Stimulated activated CD8-positive, alpha-beta memory T cell treated with anti-CD3 and anti-CD28 coated beads, Interleukin-2, amount 100 ng/mL, for 48 hours (primary cell): Measurements from ENCODE around the gene SMNDC1.

Experiments
- DNase-seq, 2 donors: peaks; one replicate each; pipeline ENCODE4 v3.0.0-alpha.2; 2020; ENCODE audit warnings: low read depth in 2 of 2

The SMNDC1 gene

DNA sequence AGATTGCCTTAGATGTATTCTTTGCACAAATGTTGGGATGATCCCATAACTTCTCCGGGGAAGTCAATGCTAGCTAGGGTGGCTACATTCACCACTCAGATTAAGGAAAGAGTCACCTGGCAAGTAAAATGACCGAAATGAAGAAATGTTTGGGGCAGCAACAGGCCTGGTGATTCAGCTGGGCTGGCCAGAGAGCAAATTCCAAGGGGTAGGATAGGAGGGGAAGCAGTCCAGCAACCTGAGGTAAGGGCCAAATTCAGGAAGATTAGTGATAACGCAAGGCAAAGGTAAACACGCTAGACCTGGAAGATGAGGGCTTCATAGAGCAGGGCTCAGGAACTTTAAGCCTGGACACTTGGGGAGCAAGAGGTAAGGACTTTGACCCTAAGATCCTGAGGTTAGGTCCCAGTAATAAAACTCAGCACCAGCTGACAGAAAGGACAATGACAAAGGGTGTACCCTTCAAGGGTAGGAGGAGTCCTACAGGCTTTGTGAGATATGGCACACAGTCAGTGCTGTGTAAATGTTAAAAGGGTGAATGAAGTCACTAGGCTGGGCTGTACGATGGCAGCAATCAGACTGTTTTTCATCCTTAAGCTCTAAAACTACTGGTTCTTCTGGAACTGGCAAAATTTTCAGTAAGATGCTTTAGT, 22.7 kb upstream of the SMNDC1 start:
- DNase-seq = no peak

DNA sequence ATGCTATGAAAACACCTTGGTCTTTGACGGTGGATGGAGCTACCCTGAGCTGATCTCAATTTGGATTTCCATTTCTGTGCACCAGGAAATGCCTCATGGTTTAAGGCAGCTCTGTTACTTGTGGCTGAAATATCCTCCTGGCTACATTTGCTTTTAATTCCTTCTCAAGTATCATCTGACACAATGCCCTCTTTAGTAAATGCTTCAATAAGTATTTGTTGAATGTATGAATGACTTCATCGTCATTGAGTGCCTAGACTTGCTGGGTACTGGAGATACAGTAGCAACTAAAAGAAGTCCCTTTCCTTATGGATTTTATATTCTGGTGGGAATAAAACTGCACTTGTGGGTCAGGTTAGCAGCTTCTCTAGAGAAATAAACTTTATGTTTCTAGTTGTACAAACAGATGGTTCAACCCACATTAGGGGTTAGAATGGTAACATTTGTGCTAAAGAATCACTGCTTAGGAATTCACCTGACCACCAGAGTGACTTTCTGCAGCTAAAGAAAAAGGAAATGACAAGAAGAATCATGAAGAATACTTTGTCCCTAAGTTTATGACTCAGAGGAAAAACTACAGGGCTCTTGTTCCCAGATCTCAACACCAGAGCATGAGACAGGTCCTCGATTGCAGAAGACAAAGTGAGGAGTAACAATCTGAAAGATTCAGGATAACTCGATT, 21.8 kb upstream of the SMNDC1 start:
- no peak for DNase-seq

DNA sequence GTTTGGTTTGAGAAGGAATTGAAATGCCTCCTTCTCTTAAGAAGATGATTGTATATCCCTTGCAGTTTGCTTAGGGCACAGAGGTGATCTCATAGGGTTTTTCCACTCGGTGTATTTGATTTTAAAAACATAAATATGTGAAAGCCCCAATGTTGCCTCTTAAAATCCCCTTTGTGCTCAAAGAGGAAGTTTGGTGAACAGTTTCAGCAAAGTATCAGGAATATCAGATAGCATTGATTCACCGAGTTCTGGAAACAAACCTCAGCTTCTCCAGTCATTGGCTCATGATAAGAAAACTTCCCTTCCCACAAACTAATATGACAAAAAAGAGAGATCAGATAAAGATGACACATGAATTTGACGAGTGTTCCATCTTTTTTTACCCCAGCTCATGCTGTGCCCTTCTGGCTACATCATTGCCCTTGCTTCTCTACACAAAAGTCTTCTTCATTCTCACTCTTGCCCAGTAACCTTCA, 20.1 kb upstream of the SMNDC1 start:
- no peak for DNase-seq

DNA sequence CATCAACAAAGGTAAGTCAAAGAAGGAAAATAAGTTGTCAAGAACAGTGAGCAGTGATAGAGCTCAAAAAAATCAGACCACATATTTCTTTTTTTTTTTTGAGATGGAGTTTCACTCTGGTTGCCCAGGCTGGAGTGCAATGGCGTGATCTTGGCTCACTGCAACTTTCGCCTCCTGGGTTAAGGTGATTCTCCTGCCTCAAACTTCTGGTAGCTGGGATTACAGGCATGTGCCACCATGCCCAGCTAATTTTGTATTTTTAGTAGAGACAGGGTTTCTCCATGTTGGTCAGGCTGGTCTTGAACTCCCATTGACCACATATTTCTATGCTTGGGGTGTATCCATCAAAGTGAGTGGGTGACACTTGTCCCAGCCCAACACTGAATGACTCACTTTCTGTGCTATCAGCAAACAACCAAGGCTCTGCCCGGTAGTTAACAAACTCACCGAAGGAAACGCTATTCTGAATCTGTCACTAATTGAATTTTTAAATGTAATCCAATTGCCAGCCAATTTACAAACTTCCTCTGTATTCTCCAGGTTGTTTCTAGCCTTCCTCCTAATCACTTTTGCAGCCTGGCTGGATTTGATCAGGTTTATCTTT, 19.6 kb upstream of the SMNDC1 start:
- no peak for DNase-seq

DNA sequence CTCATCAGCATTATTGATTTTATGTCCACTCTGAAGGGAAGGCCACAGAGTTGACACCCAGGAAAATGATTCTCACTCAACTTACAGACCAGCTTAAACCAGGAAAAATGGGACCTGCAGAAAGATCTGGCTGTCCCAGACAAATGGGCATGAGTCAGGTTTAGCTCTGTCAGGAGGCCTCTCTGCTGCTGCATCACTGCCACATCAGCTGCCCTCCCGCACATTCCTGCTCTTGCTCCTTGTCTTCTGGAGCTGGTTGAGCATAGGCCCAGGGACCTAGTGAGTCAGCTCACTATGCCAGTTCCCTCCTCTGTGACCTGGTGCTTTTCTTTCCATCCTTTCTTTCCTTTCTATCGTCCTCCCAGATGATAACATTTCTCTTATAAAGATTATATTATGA, 18.8 kb upstream of the SMNDC1 start:
- no peak for DNase-seq

DNA sequence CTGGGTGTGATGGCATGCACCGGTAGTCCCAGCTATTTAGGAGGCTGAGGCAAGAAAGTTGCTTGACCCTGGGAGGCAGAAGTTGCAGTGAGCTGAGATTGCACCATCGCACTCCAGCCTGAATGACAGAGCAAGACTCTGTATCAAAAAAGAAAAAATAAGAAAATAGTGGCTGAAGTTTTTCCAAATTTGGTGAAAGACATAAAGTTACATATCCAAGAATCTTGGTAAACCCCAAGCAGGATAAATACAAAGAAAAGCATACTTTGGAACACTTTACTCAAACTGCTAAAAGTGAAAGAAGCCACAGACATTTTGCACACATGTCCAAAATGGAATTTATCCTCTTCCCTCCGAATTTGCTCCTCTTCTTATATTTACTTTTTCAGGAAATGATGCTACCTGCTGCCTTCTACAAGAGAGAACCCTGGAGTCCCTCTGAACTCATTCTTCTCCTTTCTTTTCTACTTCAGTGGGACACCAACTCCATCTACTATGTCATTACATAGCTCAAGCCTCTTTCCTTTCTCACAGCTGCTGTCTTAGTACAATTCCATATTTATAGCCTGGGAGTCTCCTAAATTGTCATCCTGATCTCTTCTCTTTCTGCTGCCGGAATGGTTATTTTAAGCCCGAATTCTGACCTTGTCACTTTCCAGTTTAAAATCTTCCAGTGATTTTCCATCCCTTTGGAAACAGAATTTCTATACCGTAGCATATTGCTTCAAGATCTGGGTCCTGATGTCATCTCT, 17.3 kb upstream of the SMNDC1 start:
- DNase-seq = no peak

DNA sequence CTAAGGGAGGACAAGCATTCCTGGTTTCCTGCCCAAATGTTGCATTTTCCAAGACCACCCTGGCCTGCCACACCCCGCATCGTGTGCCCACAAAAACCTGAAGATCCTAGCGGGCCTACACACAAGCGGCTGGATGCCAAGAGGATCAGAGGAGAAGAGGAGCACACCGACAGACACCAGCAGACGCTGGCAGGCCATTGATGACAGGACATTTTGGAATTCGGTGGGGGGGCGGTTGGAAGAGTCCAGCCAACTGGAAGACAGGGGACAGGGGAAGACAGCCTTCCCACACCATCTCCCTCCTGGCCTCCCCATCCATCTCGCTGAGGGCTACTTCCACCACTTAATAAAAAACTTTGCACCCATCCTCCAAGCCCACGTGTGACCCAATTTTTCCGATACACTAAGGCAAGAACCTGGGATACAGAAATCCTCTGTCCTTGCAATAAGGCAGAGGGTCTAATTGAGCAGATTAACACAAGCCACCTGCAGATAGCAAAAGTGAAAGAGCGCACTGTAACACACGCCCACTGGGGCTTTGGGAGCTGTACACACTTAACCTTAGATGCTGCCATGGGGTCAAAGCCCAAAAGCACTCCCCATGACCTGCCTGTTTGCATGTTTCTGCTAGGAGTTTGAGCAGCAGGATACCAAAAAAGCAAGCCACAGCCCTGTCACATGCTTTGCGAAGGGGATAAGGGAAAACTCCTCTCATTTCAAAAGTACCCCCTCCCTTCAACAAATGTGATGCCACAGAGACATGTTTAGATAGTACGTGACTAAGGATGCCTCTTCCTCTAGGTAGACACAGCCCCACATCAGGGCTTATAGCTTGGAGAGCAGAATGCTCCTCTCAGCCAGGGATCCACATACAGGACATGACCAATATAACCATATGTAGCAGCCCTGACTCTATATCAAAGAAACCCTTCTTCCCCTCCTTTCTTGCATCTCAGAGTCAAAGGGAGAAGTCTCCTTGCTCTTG, 13.4 kb upstream of the SMNDC1 start:
- DNase-seq = no peak

DNA sequence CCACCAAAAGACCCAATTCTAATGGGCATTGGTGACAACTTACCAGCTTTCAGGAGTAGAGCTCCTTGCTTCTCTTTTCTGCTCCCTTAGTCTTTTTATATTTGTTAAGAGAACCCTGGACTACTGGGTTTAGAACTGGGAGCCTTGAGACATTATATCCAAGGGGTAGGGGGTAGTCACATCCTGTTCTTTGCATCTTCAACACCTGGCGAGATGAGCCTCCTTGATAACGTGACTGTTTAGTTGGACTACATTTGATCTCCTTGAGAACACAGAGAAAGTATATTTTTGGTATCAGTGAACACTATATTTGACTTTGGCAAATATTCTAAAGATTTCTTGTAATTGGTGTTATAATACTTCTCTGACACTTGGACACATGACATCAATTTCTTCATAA, 9.0 kb upstream of the SMNDC1 start:
- no peak for DNase-seq

DNA sequence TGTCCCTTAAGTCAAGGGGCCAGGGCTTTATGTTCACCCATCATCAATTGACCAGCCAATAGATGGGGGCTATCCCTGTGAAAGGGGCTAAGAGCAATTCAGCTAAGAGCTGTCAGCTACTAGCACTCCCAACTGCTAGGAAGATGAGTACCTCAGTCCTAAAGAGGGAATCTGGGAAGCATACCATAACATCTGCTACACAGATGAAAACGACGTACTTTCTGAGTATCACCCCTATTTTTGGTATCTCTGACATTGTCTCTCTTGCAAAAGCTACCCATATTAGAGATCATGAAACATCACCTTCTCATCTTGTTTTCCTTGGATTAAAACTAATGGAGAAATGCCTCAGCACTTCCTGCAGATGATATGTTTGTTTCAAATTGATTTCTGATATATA, 7.5 kb upstream of the SMNDC1 start:
- DNase-seq = no peak

DNA sequence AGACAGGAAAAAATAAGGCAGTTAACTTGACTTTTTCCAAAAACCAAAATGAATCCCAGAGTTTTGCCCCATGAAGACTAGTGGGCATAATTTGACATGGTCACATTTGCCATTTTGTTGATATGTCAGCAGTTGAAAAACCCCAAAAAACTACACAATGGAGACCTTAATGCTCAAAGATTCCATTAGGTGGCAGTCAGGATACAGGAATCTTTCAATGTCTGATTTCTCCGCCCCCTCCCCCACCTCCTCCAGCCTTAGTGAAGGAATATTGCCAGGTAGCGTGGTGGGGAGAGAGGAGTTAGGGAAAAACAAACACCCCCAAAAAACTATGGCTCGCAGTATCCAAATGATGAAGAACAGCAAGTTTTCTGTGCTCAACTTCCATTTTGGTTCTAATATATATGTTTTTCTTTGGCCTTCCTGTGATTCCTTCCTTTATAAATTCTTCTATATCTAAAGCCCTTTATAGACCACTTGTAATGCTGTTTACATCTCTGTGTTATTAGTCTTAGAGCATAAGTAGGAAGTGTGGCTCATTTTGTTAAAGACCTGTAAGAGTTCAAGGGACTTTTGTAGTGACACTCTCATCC, 6.7 kb upstream of the SMNDC1 start:
- peak in 1 of 2 donors; percentile 23 for DNase-seq

DNA sequence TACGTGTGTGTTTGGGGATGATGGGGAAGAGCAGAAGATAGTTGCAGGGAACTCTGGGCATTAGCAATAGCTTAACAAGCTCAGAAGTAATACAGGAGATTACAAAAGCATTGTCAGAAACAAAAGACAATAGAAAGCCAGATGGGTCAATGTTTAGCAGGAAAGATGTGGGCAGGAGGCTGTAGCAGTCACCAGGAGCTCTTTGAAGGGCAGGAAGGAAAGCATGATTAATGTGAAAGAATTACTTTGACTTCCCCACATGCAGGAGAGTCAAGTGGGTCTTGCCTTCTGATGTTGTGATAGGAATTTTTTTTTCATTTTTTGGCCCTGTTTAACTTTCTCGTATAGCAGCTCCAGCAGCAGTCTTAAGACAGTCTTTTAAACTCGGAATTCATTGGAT, 6.0 kb upstream of the SMNDC1 start:
- DNase-seq = no peak

DNA sequence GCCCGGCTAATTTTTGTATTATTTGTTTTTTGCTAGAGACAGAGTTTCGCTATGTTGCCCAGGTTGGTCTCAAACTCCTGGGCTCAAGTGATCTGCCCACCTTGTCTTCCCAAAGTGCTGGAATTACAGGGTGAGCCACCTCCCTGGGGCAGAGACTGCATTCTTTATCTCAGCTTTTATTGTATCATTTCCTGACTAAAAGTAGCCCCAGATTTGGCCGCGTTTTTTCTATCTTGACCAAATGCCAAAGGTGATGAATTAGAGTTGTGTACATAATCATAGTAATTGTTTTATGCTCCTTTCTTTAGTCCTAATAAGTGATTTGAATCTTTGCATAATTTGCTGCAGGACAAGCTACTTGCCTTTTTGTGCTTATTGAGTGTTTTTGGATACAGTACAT, 3.1 kb upstream of the SMNDC1 start:
- DNase-seq = no peak

DNA sequence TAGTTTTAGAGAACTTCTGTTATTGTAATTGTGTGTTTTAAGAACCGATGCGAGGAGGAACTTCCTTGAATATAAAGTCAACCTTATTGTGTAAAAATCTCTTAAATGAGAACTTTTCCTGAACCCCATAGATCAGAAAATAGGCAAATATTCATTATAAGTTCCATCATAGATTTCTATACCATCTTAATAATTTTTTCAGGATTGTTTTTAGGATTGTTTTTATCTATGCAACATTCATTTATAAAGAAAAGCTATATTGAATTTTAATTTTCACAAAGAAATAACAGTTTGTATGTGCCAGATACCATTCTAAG, 1.7 kb upstream of the SMNDC1 start:
- DNase-seq = no peak

DNA sequence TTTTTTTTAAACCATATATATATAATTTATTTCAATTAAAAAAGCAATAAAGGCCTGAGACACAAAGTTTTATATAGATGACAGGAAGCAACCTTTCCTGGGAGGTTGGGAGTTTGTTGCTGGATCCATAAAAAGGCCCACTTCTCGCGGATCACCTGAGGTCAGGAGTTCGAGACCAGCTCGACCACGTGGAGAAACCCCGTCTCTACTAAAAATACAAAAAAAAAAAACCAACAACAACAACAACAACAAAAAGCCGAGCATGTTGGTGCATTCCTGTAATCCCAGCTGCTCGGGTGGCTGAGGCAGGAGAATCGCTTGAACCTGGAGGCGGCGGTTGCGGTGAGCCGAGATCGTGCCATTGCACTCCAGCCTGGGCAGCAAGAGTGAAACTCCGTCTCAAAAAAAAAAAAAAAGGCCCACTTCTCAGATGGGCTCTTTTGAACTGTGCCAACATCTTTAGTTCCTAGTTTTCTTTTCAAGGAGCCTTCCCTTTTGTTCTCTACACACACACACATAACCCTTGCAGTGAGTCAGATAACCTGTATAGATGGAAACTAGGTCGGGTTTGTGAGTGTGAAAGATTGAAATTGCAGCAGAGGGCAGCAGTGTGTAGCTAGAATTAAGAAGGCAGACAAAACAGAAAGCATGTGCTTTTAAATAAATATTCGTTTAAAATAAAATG, 1.2 kb upstream of the SMNDC1 start:
- DNase-seq = no peak

DNA sequence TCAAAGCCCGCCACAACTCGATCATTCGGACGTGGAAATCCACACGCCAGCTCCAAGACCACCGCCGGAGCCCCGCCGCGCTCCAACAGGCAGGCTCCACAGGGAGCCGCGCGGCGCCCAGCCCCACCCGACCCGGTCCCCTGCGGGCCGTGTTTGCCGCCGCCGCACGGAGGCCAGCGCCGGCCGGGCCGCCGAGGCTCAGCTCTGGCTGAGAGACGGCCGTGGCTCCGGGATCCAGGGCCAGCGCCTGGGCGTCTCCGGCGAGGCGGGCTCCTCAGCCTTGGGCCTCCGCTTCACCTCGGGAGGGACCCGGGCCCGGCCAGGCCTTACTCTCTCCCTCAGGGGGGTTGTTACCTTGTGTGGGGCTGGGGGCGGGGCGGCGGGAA, 333 bp downstream of the SMNDC1 start:
- DNase-seq = peak; percentile 13 to 31

DNA sequence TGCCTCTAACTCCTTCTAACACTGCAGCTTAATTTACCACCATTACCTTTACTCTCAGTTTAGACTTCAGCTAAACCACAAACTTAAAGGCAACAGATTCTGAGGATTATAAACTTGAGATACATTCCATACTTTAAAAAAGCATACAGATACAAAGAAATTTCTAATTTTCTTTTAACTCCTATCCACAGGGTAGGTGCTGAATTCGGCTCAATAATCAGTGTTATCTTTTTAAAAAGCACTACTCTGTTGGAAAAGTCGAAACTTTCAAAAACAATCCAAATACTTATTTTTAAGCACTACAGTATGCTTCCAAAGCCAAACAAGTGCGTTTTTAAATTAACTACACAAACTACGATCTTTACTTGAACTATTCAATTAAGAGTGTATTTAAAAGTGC, 1.0 kb downstream of the SMNDC1 start:
- no peak for DNase-seq

DNA sequence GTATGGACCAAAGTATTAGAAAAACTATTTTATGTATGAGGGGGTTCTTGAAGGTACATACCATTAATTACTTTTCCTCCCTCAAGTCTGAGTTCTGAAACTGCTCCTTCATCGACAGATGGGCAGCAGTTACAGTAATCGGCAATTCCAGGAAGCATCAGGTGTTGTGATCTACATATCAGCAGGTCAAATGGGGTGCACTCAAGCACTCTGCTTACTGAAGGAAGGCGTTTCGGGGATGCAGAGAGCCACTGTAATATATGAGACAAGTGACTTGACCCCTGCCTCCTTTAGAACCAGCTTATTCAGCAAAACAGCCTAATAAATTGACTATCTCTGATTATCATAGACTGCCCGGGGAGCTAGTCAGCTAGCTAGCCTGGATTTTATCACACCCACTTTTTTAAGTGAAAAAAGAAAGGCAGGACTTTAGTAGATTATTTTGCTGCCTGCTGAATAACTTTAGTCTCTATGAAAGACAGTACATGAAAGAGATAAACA, 4.2 kb downstream of the SMNDC1 start:
- no peak for DNase-seq

DNA sequence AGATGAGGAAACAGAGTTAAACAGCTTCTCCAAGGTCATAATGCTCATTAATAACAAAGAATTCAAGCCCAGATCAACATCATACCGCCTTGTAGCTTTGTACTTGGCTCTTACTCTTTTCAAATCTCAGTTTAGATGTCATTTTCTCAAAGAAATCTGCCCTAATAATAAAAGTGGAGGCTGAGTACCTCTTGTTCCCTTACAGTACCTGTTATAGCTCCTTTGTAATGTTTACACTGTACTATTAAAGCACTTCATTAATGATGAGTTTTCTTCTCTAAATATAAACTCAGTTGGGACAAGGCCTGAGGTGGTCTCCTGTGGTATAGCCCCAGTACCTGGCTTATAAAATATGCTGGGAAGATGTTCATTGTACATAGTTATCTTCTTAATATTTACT, 7.8 kb downstream of the SMNDC1 start:
- DNase-seq = no peak

DNA sequence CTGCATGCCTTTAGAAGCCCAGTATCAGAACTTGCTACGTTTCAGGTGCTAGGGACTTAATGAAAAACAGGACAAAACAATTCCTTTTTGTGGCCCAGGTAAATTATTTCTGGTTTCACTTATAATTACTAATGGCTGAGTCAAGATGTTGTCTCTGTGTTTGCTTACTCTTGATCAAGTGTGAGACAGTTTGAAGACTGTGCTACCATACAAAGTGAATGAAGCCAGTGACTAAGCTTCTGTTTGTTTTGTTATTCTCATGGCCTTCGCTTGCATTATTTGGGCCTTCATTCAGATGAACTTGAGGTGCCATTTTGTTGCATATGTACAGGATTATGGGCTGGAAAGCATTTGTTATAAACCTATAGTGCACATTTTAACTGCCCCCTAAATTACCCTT, 17.9 kb downstream of the SMNDC1 start:
- no peak for DNase-seq

DNA sequence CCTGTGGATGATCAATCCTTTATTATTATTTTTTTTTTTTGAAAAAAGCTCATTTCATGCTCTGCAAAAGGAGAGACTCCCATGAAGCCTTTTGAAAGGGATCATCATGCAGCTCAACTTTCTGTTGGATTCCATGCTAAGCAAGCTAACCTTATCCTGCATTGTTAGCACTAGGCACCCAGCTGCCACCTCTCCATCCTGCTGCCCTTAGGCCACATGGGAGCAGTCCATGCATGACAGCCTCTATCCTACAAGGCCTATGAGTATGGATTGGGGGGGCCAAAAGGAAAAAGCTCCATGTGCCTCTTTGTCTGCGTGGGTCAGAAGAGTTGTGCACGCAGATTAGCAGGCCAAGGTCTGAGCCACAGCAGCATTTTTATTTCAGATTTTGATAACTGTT, 19.2 kb downstream of the SMNDC1 start:
- no peak for DNase-seq
